WTC11 (cell line): ENCODE results near the gene CACNG4. TPM values are rescaled to one million over a fixed set of nuclear protein-coding genes. Genes with fewer than 3 reads are reported as not detected.

Experiments used
- ATAC-seq: fragments of 200-7000 bp; cut with Tn5 transposase; 2 replicates; pipeline ENCODE4 v1.10.0; 2021; ENCODE audit warnings: mild to moderate bottlenecking, moderate library complexity
- CTCF ChIA-PET: fragments of 300-600 bp; sonication (Branson Sonifier 250); formaldehyde crosslinking; loops from one replicate; lab custom pipeline; 2021; ENCODE audit warnings: antibody characterized with exemption; lab: Charles Lee
- POLR2A ChIA-PET: fragments of 350-600 bp; sonication (Branson Sonifier 250); formaldehyde crosslinking; loops from one replicate; lab custom pipeline; 2021; ENCODE audit warnings: antibody characterized with exemption; lab: Charles Lee
- DNase-seq: peaks from one replicate; pipeline ENCODE4 v3.0.0; 2021; ENCODE audit warnings: low spot score
- H3K27ac Mint-ChIP-seq: 2 replicates; pipeline ENCODE4 v1.8.0; 2021; ENCODE audit warnings: mixed read lengths
- H3K27me3 Mint-ChIP-seq: 2 replicates; pipeline ENCODE4 v1.8.0; 2021; ENCODE audit warnings: low read depth, mild to moderate bottlenecking, moderate library complexity, mixed read lengths
- H3K36me3 Mint-ChIP-seq: 2 replicates; pipeline ENCODE4 v1.8.0; 2021; ENCODE audit warnings: mixed read lengths
- H3K4me1 Mint-ChIP-seq: 2 replicates; pipeline ENCODE4 v1.8.0; 2022; ENCODE audit warnings: mixed read lengths
- H3K4me3 Mint-ChIP-seq: 2 replicates; pipeline ENCODE4 v1.8.0; 2021; ENCODE audit warnings: mild to moderate bottlenecking, moderate library complexity, mixed read lengths
- H3K9me3 Mint-ChIP-seq: 2 replicates; pipeline ENCODE4 v1.8.0; 2021; ENCODE audit warnings: mixed read lengths
- CTCF ChIP-seq: fragments of 200-600 bp; IDR thresholded peaks from 2 replicates; pipeline ENCODE4 v1.8.0; 2022; ENCODE audit warnings: antibody characterized with exemption
- EMX1 ChIP-seq: fragments of 250-450 bp; sonication (Bioruptor Pico); IDR thresholded peaks from 2 replicates; pipeline ENCODE4 v1.8.0; 2021; ENCODE audit warnings: mild to moderate bottlenecking
- ESRRA ChIP-seq: sonication (generic); formaldehyde crosslinking; IDR thresholded peaks from 2 replicates; pipeline ENCODE4 v1.8.1; 2022; ENCODE audit warnings: mild to moderate bottlenecking, missing genetic modification reagents, borderline replicate concordance
- GABPB1 ChIP-seq: sonication (generic); formaldehyde crosslinking; IDR thresholded peaks from 2 replicates; pipeline ENCODE4 v1.8.1; 2023; ENCODE audit warnings: mild to moderate bottlenecking, missing genetic modification reagents
- GRHL2 ChIP-seq: fragments of 250-450 bp; sonication (Bioruptor Pico); IDR thresholded peaks from 2 replicates; pipeline ENCODE4 v1.8.0; 2022; ENCODE audit warnings: mild to moderate bottlenecking, moderate library complexity; ENCODE audit not compliant: insufficient replicate concordance, severe bottlenecking
- JAZF1 ChIP-seq: fragments of 250-450 bp; sonication (Bioruptor Pico); IDR thresholded peaks from 2 replicates; pipeline ENCODE4 v1.9.0; 2021; ENCODE audit warnings: moderate library complexity, mild to moderate bottlenecking, inconsistent platforms
- JUN ChIP-seq: sonication (generic); formaldehyde crosslinking; IDR thresholded peaks from 2 replicates; pipeline ENCODE4 v1.8.0; 2023; ENCODE audit warnings: mild to moderate bottlenecking, missing genetic modification reagents
- MXD4 ChIP-seq: fragments of 250-450 bp; sonication (Bioruptor Pico); IDR thresholded peaks from 2 replicates; pipeline ENCODE4 v1.8.0; 2021; ENCODE audit warnings: mild to moderate bottlenecking, moderate library complexity, borderline replicate concordance
- NR3C1 ChIP-seq: sonication (generic); formaldehyde crosslinking; conservative IDR thresholded peaks from 2 replicates; pipeline ENCODE4 v1.8.1; 2023; ENCODE audit warnings: low read depth, mild to moderate bottlenecking, missing genetic modification reagents
- ZBTB43 ChIP-seq: sonication (generic); formaldehyde crosslinking; IDR thresholded peaks from 2 replicates; pipeline ENCODE4 v1.8.1; 2023; ENCODE audit warnings: mild to moderate bottlenecking, missing genetic modification reagents
- ZNF232 ChIP-seq: sonication (generic); formaldehyde crosslinking; IDR thresholded peaks from 2 replicates; pipeline ENCODE4 v1.8.0; 2022; ENCODE audit warnings: mild to moderate bottlenecking, missing genetic modification reagents
- ZNF423 ChIP-seq: fragments of 250-450 bp; sonication (Bioruptor Pico); IDR thresholded peaks from 2 replicates; pipeline ENCODE4 v2.1.2; 2022; ENCODE audit warnings: mild to moderate bottlenecking, moderate library complexity
- ZNF671 ChIP-seq: fragments of 250-450 bp; sonication (Bioruptor Pico); IDR thresholded peaks from 2 replicates; pipeline ENCODE4 v1.8.0; 2021; ENCODE audit warnings: mild to moderate bottlenecking
- total RNA-seq: library from RNA; stranded (reverse); gene quantifications from 3 replicates; pipeline ENCODE4 v1.2.3, GENCODE V29; 2021
- TF ChIP-seq, protein P1 (sequence below): sonication (generic); formaldehyde crosslinking; IDR thresholded peaks from 2 replicates; pipeline ENCODE4 v1.8.0; 2022; ENCODE audit warnings: mild to moderate bottlenecking, missing genetic modification reagents
- TF ChIP-seq, protein P2 (sequence below): sonication (generic); formaldehyde crosslinking; IDR thresholded peaks from 2 replicates; pipeline ENCODE4 v1.8.0; 2022; ENCODE audit warnings: mild to moderate bottlenecking, missing genetic modification reagents
- TF ChIP-seq, protein P3 (sequence below): fragments of 250-450 bp; sonication (Bioruptor Pico); IDR thresholded peaks from 2 replicates; pipeline ENCODE4 v1.9.0; 2021; ENCODE audit warnings: mild to moderate bottlenecking
- TF ChIP-seq, protein P4 (sequence below): sonication (generic); formaldehyde crosslinking; IDR thresholded peaks from 2 replicates; pipeline ENCODE4 v1.8.1; 2023; ENCODE audit warnings: mild to moderate bottlenecking, moderate library complexity, missing genetic modification reagents

Gene CACNG4
- total RNA-seq, 1 experiment from 2014 or later: 3.4 TPM

DNA sequence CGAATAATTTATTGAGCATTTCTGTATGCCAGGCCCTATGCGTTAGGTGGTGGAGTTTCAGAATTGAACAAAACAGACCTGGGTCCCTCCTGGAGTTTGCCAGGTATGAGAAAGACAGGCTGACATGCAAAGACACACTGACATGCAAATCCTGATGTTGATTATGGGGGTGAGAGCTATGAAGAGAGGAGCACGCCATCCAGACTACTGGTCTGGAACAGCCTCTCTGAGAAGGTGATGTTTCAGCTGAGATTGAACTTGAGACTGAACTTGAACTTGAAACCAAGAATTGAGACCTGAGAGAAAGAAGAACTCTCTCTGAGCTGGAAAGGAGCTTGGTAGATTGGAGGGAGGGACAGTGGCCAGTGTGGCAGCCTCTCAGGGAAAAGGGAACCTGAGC lies 14.2 kb upstream of the CACNG4 start (continued):
- TF ChIP-seq MXD4 (CRISPR knock-in tag): no peak

DNA sequence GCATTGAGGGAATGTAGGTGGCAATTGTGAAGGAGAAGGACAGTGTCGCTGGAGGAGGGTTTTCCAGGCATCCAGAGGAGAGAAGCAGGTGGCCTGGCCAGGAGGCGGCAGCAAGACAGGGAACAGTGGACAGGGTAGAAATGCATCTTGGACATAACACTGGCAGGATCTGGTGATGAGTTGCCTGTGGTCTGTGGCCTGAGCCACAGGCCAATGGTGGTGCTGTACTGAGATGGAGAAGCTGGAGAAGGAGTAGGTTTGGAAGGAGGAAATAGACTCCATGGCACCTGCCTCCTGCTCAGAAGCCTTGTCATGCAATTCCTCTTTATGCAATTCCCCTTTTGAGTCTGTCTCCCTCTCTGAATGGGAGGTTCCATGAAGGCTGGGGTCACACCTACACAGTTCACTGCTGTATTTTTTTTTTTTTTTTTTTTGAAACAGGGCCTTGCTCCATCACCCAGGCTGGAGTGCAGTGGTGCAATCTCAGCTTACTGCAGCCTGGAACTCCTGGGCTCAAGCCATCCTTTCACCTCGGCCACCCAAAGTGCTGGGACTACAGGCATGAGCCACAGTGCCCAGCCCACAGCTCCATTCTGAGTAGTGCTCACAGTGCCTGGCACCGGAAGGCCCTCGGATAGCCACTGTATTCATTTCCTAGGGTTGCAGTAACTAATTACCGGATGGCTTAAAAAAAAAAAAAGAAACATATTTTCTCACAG lies 13.5 kb upstream of the CACNG4 start:
- TF ChIP-seq, protein P1, sequence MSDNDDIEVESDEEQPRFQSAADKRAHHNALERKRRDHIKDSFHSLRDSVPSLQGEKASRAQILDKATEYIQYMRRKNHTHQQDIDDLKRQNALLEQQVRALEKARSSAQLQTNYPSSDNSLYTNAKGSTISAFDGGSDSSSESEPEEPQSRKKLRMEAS (CRISPR knock-in tag): no peak
- TF ChIP-seq GABPB1 (CRISPR knock-in tag) (no peak), ESRRA (CRISPR knock-in tag) (no peak), ZNF423 (no peak), JAZF1 (CRISPR knock-in tag) (no peak), ZNF232 (no peak), CTCF (no peak), ZBTB43 (CRISPR knock-in tag) (no peak), GRHL2 (no peak), NR3C1 (CRISPR knock-in tag) (no peak), ZNF671 (no peak), JUN (CRISPR knock-in tag) (no peak), EMX1 (CRISPR knock-in tag) (no peak)
- TF ChIP-seq, protein P2, sequence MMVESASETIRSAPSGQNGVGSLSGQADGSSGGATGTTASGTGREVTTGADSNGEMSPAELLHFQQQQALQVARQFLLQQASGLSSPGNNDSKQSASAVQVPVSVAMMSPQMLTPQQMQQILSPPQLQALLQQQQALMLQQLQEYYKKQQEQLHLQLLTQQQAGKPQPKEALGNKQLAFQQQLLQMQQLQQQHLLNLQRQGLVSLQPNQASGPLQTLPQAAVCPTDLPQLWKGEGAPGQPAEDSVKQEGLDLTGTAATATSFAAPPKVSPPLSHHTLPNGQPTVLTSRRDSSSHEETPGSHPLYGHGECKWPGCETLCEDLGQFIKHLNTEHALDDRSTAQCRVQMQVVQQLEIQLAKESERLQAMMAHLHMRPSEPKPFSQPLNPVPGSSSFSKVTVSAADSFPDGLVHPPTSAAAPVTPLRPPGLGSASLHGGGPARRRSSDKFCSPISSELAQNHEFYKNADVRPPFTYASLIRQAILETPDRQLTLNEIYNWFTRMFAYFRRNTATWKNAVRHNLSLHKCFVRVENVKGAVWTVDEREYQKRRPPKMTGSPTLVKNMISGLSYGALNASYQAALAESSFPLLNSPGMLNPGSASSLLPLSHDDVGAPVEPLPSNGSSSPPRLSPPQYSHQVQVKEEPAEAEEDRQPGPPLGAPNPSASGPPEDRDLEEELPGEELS: no peak
- TF ChIP-seq, protein P3, sequence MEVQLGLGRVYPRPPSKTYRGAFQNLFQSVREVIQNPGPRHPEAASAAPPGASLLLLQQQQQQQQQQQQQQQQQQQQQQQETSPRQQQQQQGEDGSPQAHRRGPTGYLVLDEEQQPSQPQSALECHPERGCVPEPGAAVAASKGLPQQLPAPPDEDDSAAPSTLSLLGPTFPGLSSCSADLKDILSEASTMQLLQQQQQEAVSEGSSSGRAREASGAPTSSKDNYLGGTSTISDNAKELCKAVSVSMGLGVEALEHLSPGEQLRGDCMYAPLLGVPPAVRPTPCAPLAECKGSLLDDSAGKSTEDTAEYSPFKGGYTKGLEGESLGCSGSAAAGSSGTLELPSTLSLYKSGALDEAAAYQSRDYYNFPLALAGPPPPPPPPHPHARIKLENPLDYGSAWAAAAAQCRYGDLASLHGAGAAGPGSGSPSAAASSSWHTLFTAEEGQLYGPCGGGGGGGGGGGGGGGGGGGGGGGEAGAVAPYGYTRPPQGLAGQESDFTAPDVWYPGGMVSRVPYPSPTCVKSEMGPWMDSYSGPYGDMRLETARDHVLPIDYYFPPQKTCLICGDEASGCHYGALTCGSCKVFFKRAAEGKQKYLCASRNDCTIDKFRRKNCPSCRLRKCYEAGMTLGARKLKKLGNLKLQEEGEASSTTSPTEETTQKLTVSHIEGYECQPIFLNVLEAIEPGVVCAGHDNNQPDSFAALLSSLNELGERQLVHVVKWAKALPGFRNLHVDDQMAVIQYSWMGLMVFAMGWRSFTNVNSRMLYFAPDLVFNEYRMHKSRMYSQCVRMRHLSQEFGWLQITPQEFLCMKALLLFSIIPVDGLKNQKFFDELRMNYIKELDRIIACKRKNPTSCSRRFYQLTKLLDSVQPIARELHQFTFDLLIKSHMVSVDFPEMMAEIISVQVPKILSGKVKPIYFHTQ (CRISPR knock-in tag): no peak
- TF ChIP-seq, protein P4, sequence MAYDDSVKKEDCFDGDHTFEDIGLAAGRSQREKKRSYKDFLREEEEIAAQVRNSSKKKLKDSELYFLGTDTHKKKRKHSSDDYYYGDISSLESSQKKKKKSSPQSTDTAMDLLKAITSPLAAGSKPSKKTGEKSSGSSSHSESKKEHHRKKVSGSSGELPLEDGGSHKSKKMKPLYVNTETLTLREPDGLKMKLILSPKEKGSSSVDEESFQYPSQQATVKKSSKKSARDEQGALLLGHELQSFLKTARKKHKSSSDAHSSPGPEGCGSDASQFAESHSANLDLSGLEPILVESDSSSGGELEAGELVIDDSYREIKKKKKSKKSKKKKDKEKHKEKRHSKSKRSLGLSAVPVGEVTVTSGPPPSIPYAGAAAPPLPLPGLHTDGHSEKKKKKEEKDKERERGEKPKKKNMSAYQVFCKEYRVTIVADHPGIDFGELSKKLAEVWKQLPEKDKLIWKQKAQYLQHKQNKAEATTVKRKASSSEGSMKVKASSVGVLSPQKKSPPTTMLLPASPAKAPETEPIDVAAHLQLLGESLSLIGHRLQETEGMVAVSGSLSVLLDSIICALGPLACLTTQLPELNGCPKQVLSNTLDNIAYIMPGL (CRISPR knock-in tag): no peak
- ChIA-PET CTCF (interaction anchor here (0.7 to 1.6 kb wide), 6 partner anchors 9 to 1851 kb away, joined by 3 to 6 read pairs (median 3); partner anchors contain the start of gene CACNG4), POLR2A (interaction anchor here (0.6 kb wide), 1 partner anchor 405 kb away, joined by 3 read pairs; no protein-coding TSS in a partner anchor)
- Mint-ChIP-seq H3K9me3 (peaks cover 18% of the 10 kb centered on the region), H3K4me3 (no peak overlapping the region), H3K27me3 (no peaks in the 10 kb centered on the region; the same call in 1 of the 2 replicates), H3K27ac (no peak overlapping the region), H3K36me3 (peaks cover 13% of the 10 kb centered on the region), H3K4me1 (peaks cover 30% of the 10 kb centered on the region)
- DNase-seq: no peak
- no peak for ATAC-seq
